HG03521 (cell line): ENCODE measurements around the gene RNF212.
"Not testable (repeated sequence)": the region's sequence is repeated elsewhere in the genome, so short reads cannot be mapped to it uniquely, and the experiment has no call there.

Experiments
- ATAC-seq: cut with Tn5 transposase; IDR thresholded peaks from one replicate; pipeline ENCODE4 v1.9.1; 2021; ENCODE audit warnings: mild to moderate bottlenecking, moderate library complexity; ENCODE audit not compliant: unreplicated experiment

Gene RNF212

GRCh38 chr4:1113311-1114009 lies at the start of gene RNF212:
RNF212 (minus strand) TSS chr4:1113564; CDS start chr4:1113464, 100 bp downstream.
- ATAC-seq = no peak

- ATAC-seq = no peak
Observed at GRCh38 chr4:1160351-1160750, 47.0 kb upstream of the RNF212 start.

GRCh38 chr4:1156069-1156468 lies 42.7 kb upstream of the RNF212 start:
- ATAC-seq = no peak

GRCh38 chr4:1155314-1155713 lies 42.0 kb upstream of the RNF212 start:
- no peak for ATAC-seq

- ATAC-seq = no peak
Observed at GRCh38 chr4:1154523-1155182, 41.3 kb upstream of the RNF212 start.

GRCh38 chr4:1154126-1154522 lies 40.8 kb upstream of the RNF212 start:
- no peak for ATAC-seq

- no peak for ATAC-seq
Observed at GRCh38 chr4:1153567-1154090, 40.3 kb upstream of the RNF212 start.

- ATAC-seq = no peak
Observed at GRCh38 chr4:1152290-1152689, 38.9 kb upstream of the RNF212 start.

GRCh38 chr4:1151541-1151940 lies 38.2 kb upstream of the RNF212 start:
- no peak for ATAC-seq

- ATAC-seq = no peak
Observed at GRCh38 chr4:1150875-1151274, 37.5 kb upstream of the RNF212 start.

GRCh38 chr4:1139860-1140259 lies 26.5 kb upstream of the RNF212 start:
- no peak for ATAC-seq

- ATAC-seq = no peak
Observed at GRCh38 chr4:1137850-1138249, 24.5 kb upstream of the RNF212 start.

- no peak for ATAC-seq
Observed at GRCh38 chr4:1137063-1137776, 23.9 kb upstream of the RNF212 start.

GRCh38 chr4:1136048-1136447 lies 22.7 kb upstream of the RNF212 start:
- no peak for ATAC-seq

GRCh38 chr4:1133033-1133432 lies 19.7 kb upstream of the RNF212 start:
- ATAC-seq = no peak

- ATAC-seq = no peak
Observed at GRCh38 chr4:1130316-1131186, 17.2 kb upstream of the RNF212 start.

- ATAC-seq = no peak
Observed at GRCh38 chr4:1126506-1126905, 13.1 kb upstream of the RNF212 start.

- not testable (repeated sequence) for ATAC-seq
Observed at GRCh38 chr4:1125466-1125865, 12.1 kb upstream of the RNF212 start.

GRCh38 chr4:1124818-1125217 lies 11.5 kb upstream of the RNF212 start:
- ATAC-seq = no peak

GRCh38 chr4:1122505-1122904 lies 9.1 kb upstream of the RNF212 start:
- no peak for ATAC-seq

GRCh38 chr4:1116838-1117237 lies 3.5 kb upstream of the RNF212 start:
- ATAC-seq = no peak
